ENCODE results near the gene AACS. TPM values are rescaled to one million over a fixed set of nuclear protein-coding genes. Genes with fewer than 3 reads are reported as not detected.

Gene AACS
- total RNA-seq, 2 donors from 2014 or later: 17.5 to 23.6 TPM

GRCh38 chr12:125113263-125113662, 48.0 kb downstream of the AACS start:
- ATAC-seq: no peak
- DNase-seq: no peak
- intact Hi-C loops (cut with DNase I): no loop called here

GRCh38 chr12:125113789-125114188, 48.6 kb downstream of the AACS start:
- no peak for ATAC-seq
- intact Hi-C loops (cut with DNase I): no loop called here
- no peak for DNase-seq

GRCh38 chr12:125114365-125115141, 49.3 kb downstream of the AACS start:
- DNase-seq: no peak
- intact Hi-C loops (cut with DNase I): no loop called here
- ATAC-seq: no peak

- DNase-seq (no peak), ATAC-seq (no peak)
- intact Hi-C loops (cut with DNase I): no loop called here
Observed at GRCh38 chr12:125120566-125120965, 55.3 kb downstream of the AACS start.

- DNase-seq (no peak), ATAC-seq (peak in 1 of 2 donors; percentile 67)
- intact Hi-C loops (cut with DNase I): no loop called here
Observed at GRCh38 chr12:125121106-125121505, 55.9 kb downstream of the AACS start.

- intact Hi-C loops (cut with DNase I): no loop called here
- DNase-seq (no peak), ATAC-seq (no peak)
Observed at GRCh38 chr12:125122668-125123067, 57.4 kb downstream of the AACS start.

GRCh38 chr12:125124320-125124966, 59.2 kb downstream of the AACS start:
- no peak for ATAC-seq

GRCh38 chr12:125125271-125125670, 60.0 kb downstream of the AACS start:
- no peak for DNase-seq
- intact Hi-C loops (cut with DNase I): no loop called here
- ATAC-seq: no peak

More at GRCh38 chr12:125124320-125124966, 59.2 kb downstream of the AACS start:
- DNase-seq: no peak
- intact Hi-C loops (cut with DNase I): no loop called here

GRCh38 chr12:125128439-125129178, 63.4 kb downstream of the AACS start:
- ATAC-seq (peak; percentile 21 to 43), DNase-seq (no peak)
- intact Hi-C loops (cut with DNase I): no loop called here

- intact Hi-C loops (cut with DNase I): no loop called here
- DNase-seq (no peak), ATAC-seq (peak; percentile 64)
Observed at GRCh38 chr12:125129179-125129571, 63.9 kb downstream of the AACS start.

GRCh38 chr12:125129591-125130255, 64.5 kb downstream of the AACS start:
- intact Hi-C loops (cut with DNase I): no loop called here
- DNase-seq: no peak
- peak; percentile 76 to 86 for ATAC-seq

GRCh38 chr12:125131958-125132357, 66.7 kb downstream of the AACS start:
- no peak for ATAC-seq
- intact Hi-C loops (cut with DNase I): no loop called here
- no peak for DNase-seq

- intact Hi-C loops (cut with DNase I): no loop called here
- no peak for DNase-seq
- ATAC-seq: no peak
Observed at GRCh38 chr12:125132698-125133400, 67.6 kb downstream of the AACS start.

- ATAC-seq (no peak), DNase-seq (no peak)
- intact Hi-C loops (cut with DNase I): no loop called here
Observed at GRCh38 chr12:125133616-125134015, 68.4 kb downstream of the AACS start.

- intact Hi-C loops (cut with DNase I): no loop called here
Observed at GRCh38 chr12:125134576-125134975, 69.3 kb downstream of the AACS start.

GRCh38 chr12:125135906-125136305, 70.7 kb downstream of the AACS start:
- no peak for ATAC-seq
- no peak for DNase-seq
- intact Hi-C loops (cut with DNase I): no loop called here

More at GRCh38 chr12:125134576-125134975, 69.3 kb downstream of the AACS start:
- ATAC-seq (no peak), DNase-seq (no peak)

GRCh38 chr12:125136702-125137101, 71.5 kb downstream of the AACS start:
- ATAC-seq: no peak
- no peak for DNase-seq
- intact Hi-C loops (cut with DNase I): no loop called here

- DNase-seq (no peak), ATAC-seq (no peak)
- intact Hi-C loops (cut with DNase I): no loop called here
Observed at GRCh38 chr12:125137766-125138344, 72.6 kb downstream of the AACS start.
